Measurements from ENCODE around the gene FOXP1.

Gene FOXP1

GRCh38 chr3:71039332-71039731 lies 544.2 kb downstream of the FOXP1 start:
- H3K4me1 ChIP-seq (ENCODE audit: control insufficient read depth in 1 of 2, insufficient read depth in 2 of 2, low read length in 2 of 2) = peaks cover 0 to 8% of the 10 kb centered on the region in 2 donors
- H3K36me3 ChIP-seq (ENCODE audit: control insufficient read depth in 1 of 2, insufficient read depth in 2 of 2, low read length in 2 of 2) = peaks cover 32 to 69% of the 10 kb centered on the region in 2 donors
- H3K4me3 ChIP-seq (ENCODE audit: low read depth in 1 of 2, low read length in 2 of 2) = no peak overlapping the region
- no peak overlapping the region for H3K9ac ChIP-seq (ENCODE audit: low read depth in 1 of 2, low read length in 2 of 2)
- no peak overlapping the region for H3K27ac ChIP-seq (ENCODE audit: low read depth, low read length)
- H3K27me3 ChIP-seq (ENCODE audit: control insufficient read depth in 1 of 2, insufficient read depth in 2 of 2, low read length in 2 of 2) = no peaks in the 10 kb centered on the region
- H3K9me3 ChIP-seq (ENCODE audit: control insufficient read depth in 1 of 2, low read length in 2 of 2) = no peaks in the 10 kb centered on the region

DNA sequence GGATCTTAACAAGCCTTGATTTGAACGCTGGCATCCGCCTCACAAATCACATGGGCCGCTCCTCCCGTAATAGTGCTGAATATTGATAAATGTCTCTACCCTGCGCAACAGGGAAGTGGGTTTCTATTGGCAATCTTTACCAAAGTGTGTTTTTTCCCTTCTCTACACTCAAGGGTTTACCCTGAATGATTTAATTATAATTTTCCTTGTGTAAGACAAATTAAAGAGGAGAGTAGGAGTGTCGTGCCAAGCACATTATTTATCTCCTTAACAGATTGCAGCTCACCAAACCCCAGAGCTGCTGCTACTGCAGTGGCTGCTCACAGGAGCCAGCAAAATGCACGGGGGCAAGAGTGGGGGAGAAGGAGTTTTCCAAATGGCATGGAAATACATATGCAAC lies 545.8 kb downstream of the FOXP1 start:
- Histone ChIP-seq H3K4me3 (ENCODE audit: low read depth in 1 of 2, low read length in 2 of 2) (no peak overlapping the region), H3K27ac (ENCODE audit: low read depth, low read length) (no peak overlapping the region), H3K9me3 (ENCODE audit: control insufficient read depth in 1 of 2, low read length in 2 of 2) (no peaks in the 10 kb centered on the region), H3K27me3 (ENCODE audit: control insufficient read depth in 1 of 2, insufficient read depth in 2 of 2, low read length in 2 of 2) (no peaks in the 10 kb centered on the region), H3K36me3 (ENCODE audit: control insufficient read depth in 1 of 2, insufficient read depth in 2 of 2, low read length in 2 of 2) (peaks cover 35 to 62% of the 10 kb centered on the region in 2 donors), H3K9ac (ENCODE audit: low read depth in 1 of 2, low read length in 2 of 2) (no peak overlapping the region), H3K4me1 (ENCODE audit: control insufficient read depth in 1 of 2, insufficient read depth in 2 of 2, low read length in 2 of 2) (peaks cover 0 to 8% of the 10 kb centered on the region in 2 donors)

DNA sequence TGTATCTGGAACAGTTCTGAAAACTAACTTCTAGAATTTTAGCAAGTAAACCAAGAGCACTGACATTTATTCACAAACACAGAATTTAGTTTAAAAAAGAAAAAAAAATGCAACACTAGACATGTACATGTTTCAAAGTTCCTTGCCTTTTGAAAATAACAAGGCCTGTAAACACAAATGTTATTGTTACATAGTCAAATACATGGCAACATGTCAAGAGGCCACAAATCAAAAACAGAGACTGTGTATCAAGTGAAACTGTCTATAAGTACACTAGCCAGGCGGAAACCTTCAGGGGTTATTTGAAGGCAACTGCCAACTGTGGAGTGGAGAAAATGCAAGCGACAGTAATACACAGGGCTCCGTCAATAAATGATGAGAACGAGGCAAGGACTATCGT lies 547.6 kb downstream of the FOXP1 start:
- Histone ChIP-seq H3K27me3 (ENCODE audit: control insufficient read depth in 1 of 2, insufficient read depth in 2 of 2, low read length in 2 of 2) (no peaks in the 10 kb centered on the region), H3K27ac (ENCODE audit: low read depth, low read length) (no peak overlapping the region), H3K4me1 (ENCODE audit: control insufficient read depth in 1 of 2, insufficient read depth in 2 of 2, low read length in 2 of 2) (peaks cover 5 to 17% of the 10 kb centered on the region in 2 donors), H3K9ac (ENCODE audit: low read depth in 1 of 2, low read length in 2 of 2) (no peak overlapping the region), H3K9me3 (ENCODE audit: control insufficient read depth in 1 of 2, low read length in 2 of 2) (no peaks in the 10 kb centered on the region), H3K4me3 (ENCODE audit: low read depth in 1 of 2, low read length in 2 of 2) (no peak overlapping the region), H3K36me3 (ENCODE audit: control insufficient read depth in 1 of 2, insufficient read depth in 2 of 2, low read length in 2 of 2) (peaks cover 28 to 49% of the 10 kb centered on the region in 2 donors)

GRCh38 chr3:71035314-71035713 lies 548.2 kb downstream of the FOXP1 start:
- Histone ChIP-seq H3K27ac (ENCODE audit: low read depth, low read length) (no peak overlapping the region), H3K4me1 (ENCODE audit: control insufficient read depth in 1 of 2, insufficient read depth in 2 of 2, low read length in 2 of 2) (peaks cover 5 to 17% of the 10 kb centered on the region in 2 donors)

GRCh38 chr3:71033681-71034220 lies 549.8 kb downstream of the FOXP1 start:
- no peak overlapping the region for H3K9ac ChIP-seq (ENCODE audit: low read depth in 1 of 2, low read length in 2 of 2)
- H3K27me3 ChIP-seq (ENCODE audit: control insufficient read depth in 1 of 2, insufficient read depth in 2 of 2, low read length in 2 of 2) = no peaks in the 10 kb centered on the region
- peaks cover 21 to 42% of the 10 kb centered on the region in 2 donors for H3K36me3 ChIP-seq (ENCODE audit: control insufficient read depth in 1 of 2, insufficient read depth in 2 of 2, low read length in 2 of 2)
- H3K9me3 ChIP-seq (ENCODE audit: control insufficient read depth in 1 of 2, low read length in 2 of 2) = no peaks in the 10 kb centered on the region
- H3K4me3 ChIP-seq (ENCODE audit: low read depth in 1 of 2, low read length in 2 of 2) = no peak overlapping the region
- no peak overlapping the region for H3K27ac ChIP-seq (ENCODE audit: low read depth, low read length)
- peaks cover 5 to 17% of the 10 kb centered on the region in 2 donors for H3K4me1 ChIP-seq (ENCODE audit: control insufficient read depth in 1 of 2, insufficient read depth in 2 of 2, low read length in 2 of 2)

More at GRCh38 chr3:71035314-71035713, 548.2 kb downstream of the FOXP1 start:
- H3K9ac ChIP-seq (ENCODE audit: low read depth in 1 of 2, low read length in 2 of 2) = no peak overlapping the region
- H3K4me3 ChIP-seq (ENCODE audit: low read depth in 1 of 2, low read length in 2 of 2) = no peak overlapping the region
- peaks cover 23 to 44% of the 10 kb centered on the region in 2 donors for H3K36me3 ChIP-seq (ENCODE audit: control insufficient read depth in 1 of 2, insufficient read depth in 2 of 2, low read length in 2 of 2)
- H3K27me3 ChIP-seq (ENCODE audit: control insufficient read depth in 1 of 2, insufficient read depth in 2 of 2, low read length in 2 of 2) = no peaks in the 10 kb centered on the region
- H3K9me3 ChIP-seq (ENCODE audit: control insufficient read depth in 1 of 2, low read length in 2 of 2) = no peaks in the 10 kb centered on the region

- Histone ChIP-seq H3K36me3 (ENCODE audit: control insufficient read depth in 1 of 2, insufficient read depth in 2 of 2, low read length in 2 of 2) (peaks cover 11 to 28% of the 10 kb centered on the region in 2 donors), H3K9me3 (ENCODE audit: control insufficient read depth in 1 of 2, low read length in 2 of 2) (no peaks in the 10 kb centered on the region), H3K9ac (ENCODE audit: low read depth in 1 of 2, low read length in 2 of 2) (no peak overlapping the region), H3K27ac (ENCODE audit: low read depth, low read length) (no peak overlapping the region), H3K27me3 (ENCODE audit: control insufficient read depth in 1 of 2, insufficient read depth in 2 of 2, low read length in 2 of 2) (no peaks in the 10 kb centered on the region), H3K4me3 (ENCODE audit: low read depth in 1 of 2, low read length in 2 of 2) (no peak overlapping the region), H3K4me1 (ENCODE audit: control insufficient read depth in 1 of 2, insufficient read depth in 2 of 2, low read length in 2 of 2) (peaks cover 5 to 17% of the 10 kb centered on the region in 2 donors)
Observed at GRCh38 chr3:71031914-71032521, 551.5 kb downstream of the FOXP1 start.

DNA sequence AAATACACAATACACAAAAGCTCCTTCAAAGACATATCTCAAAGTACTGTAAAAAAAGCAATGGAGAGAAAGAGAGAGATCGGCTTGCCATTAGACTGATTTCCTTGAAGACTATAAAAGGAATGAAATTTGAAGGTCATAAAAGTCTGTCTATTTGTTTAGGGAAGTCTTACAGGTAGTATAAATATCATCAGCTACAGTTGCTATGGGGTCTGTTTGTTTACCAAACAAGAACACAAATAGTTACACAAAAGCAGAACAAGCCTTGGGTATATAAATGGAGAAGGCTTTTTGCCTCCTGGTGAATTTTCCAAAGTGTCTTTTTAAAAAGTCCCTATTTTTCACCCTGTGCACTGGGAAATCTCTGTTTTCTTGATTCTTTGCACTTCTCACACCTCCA lies 552.3 kb downstream of the FOXP1 start:
- Histone ChIP-seq H3K4me1 (ENCODE audit: control insufficient read depth in 1 of 2, insufficient read depth in 2 of 2, low read length in 2 of 2) (peaks cover 10 to 16% of the 10 kb centered on the region in 2 donors), H3K36me3 (ENCODE audit: control insufficient read depth in 1 of 2, insufficient read depth in 2 of 2, low read length in 2 of 2) (peaks cover 9 to 25% of the 10 kb centered on the region in 2 donors), H3K9me3 (ENCODE audit: control insufficient read depth in 1 of 2, low read length in 2 of 2) (no peaks in the 10 kb centered on the region), H3K27ac (ENCODE audit: low read depth, low read length) (no peak overlapping the region), H3K9ac (ENCODE audit: low read depth in 1 of 2, low read length in 2 of 2) (no peak overlapping the region), H3K4me3 (ENCODE audit: low read depth in 1 of 2, low read length in 2 of 2) (no peak overlapping the region), H3K27me3 (ENCODE audit: control insufficient read depth in 1 of 2, insufficient read depth in 2 of 2, low read length in 2 of 2) (no peaks in the 10 kb centered on the region)

GRCh38 chr3:71030748-71031147 lies 552.8 kb downstream of the FOXP1 start:
- Histone ChIP-seq H3K9me3 (ENCODE audit: control insufficient read depth in 1 of 2, low read length in 2 of 2) (no peaks in the 10 kb centered on the region), H3K4me3 (ENCODE audit: low read depth in 1 of 2, low read length in 2 of 2) (no peak overlapping the region), H3K4me1 (ENCODE audit: control insufficient read depth in 1 of 2, insufficient read depth in 2 of 2, low read length in 2 of 2) (peaks cover 10 to 16% of the 10 kb centered on the region in 2 donors), H3K27me3 (ENCODE audit: control insufficient read depth in 1 of 2, insufficient read depth in 2 of 2, low read length in 2 of 2) (no peaks in the 10 kb centered on the region), H3K27ac (ENCODE audit: low read depth, low read length) (no peak overlapping the region), H3K9ac (ENCODE audit: low read depth in 1 of 2, low read length in 2 of 2) (no peak overlapping the region), H3K36me3 (ENCODE audit: control insufficient read depth in 1 of 2, insufficient read depth in 2 of 2, low read length in 2 of 2) (peaks cover 9 to 25% of the 10 kb centered on the region in 2 donors)

- H3K4me3 ChIP-seq (ENCODE audit: low read depth in 1 of 2, low read length in 2 of 2) = no peak overlapping the region
- H3K9ac ChIP-seq (ENCODE audit: low read depth in 1 of 2, low read length in 2 of 2) = no peak overlapping the region
- peaks cover 9 to 17% of the 10 kb centered on the region in 2 donors for H3K36me3 ChIP-seq (ENCODE audit: control insufficient read depth in 1 of 2, insufficient read depth in 2 of 2, low read length in 2 of 2)
- no peaks in the 10 kb centered on the region for H3K9me3 ChIP-seq (ENCODE audit: control insufficient read depth in 1 of 2, low read length in 2 of 2)
- no peaks in the 10 kb centered on the region for H3K27me3 ChIP-seq (ENCODE audit: control insufficient read depth in 1 of 2, insufficient read depth in 2 of 2, low read length in 2 of 2)
- H3K27ac ChIP-seq (ENCODE audit: low read depth, low read length) = no peak overlapping the region
- peaks cover 10 to 23% of the 10 kb centered on the region in 2 donors for H3K4me1 ChIP-seq (ENCODE audit: control insufficient read depth in 1 of 2, insufficient read depth in 2 of 2, low read length in 2 of 2)
Observed at GRCh38 chr3:71029770-71030169, 553.8 kb downstream of the FOXP1 start.

- Histone ChIP-seq H3K4me1 (ENCODE audit: control insufficient read depth in 1 of 2, insufficient read depth in 2 of 2, low read length in 2 of 2) (peaks cover 10 to 24% of the 10 kb centered on the region in 2 donors), H3K4me3 (ENCODE audit: low read depth in 1 of 2, low read length in 2 of 2) (no peak overlapping the region), H3K27ac (ENCODE audit: low read depth, low read length) (no peak overlapping the region), H3K9ac (ENCODE audit: low read depth in 1 of 2, low read length in 2 of 2) (no peak overlapping the region), H3K27me3 (ENCODE audit: control insufficient read depth in 1 of 2, insufficient read depth in 2 of 2, low read length in 2 of 2) (no peaks in the 10 kb centered on the region), H3K36me3 (ENCODE audit: control insufficient read depth in 1 of 2, insufficient read depth in 2 of 2, low read length in 2 of 2) (peaks cover 4 to 13% of the 10 kb centered on the region in 2 donors), H3K9me3 (ENCODE audit: control insufficient read depth in 1 of 2, low read length in 2 of 2) (no peaks in the 10 kb centered on the region)
Observed at GRCh38 chr3:71028802-71029201, 554.7 kb downstream of the FOXP1 start.

Measured in duodenal mucosa (tissue), 2 donors.